ENCODE measurements around the gene GABARAPL1.

The GABARAPL1 gene

DNA sequence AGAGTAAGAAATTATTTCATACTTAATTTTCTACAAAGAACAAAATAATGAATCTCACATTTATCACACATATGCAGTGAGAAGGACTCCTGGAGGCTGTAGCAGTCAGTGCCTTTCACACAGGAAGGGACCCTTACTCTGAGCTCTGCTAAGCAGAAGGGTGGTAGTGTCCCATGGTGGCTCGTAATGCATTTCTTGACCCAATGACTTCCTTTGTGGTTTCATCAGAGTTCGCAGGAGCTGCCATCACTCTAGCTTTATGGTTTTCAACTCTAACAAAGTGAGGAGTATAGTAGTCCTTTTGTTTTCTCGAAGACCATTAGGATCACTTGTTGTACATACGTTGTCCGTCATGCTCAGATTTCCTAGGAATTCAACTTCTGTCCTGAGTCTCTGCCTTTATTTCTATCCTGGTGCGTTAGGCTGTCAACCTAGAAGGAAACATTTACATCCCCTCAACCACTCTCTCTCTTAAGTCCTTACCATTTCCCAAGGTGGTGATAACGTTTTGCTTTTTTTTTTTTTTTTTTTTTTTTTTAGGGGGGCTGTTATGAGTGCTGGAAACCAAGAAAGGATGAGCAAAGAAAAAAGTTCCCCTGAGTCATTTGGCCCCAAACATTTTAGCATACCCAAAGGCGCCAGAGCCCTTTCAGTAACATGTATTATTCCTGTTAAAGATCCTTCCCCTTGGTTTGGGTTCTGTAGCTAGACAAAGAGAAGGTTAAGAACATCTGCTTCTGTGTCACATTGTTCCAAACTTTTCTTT lies 37.2 kb downstream of the GABARAPL1 start:
- no peak for TF ChIP-seq FOXP2 (optimal IDR thresholded peaks at IDR 0.05; ENCODE audit: borderline replicate concordance, extremely low read depth, extremely low read length, insufficient read depth)
- no peak for TF ChIP-seq TAF1 (IDR thresholded peaks at IDR 0.05; ENCODE audit: borderline replicate concordance, insufficient read depth, low read length)
- no peak for TF ChIP-seq SIN3A (IDR thresholded peaks at IDR 0.05; ENCODE audit: borderline replicate concordance, insufficient read depth, low read length)

DNA sequence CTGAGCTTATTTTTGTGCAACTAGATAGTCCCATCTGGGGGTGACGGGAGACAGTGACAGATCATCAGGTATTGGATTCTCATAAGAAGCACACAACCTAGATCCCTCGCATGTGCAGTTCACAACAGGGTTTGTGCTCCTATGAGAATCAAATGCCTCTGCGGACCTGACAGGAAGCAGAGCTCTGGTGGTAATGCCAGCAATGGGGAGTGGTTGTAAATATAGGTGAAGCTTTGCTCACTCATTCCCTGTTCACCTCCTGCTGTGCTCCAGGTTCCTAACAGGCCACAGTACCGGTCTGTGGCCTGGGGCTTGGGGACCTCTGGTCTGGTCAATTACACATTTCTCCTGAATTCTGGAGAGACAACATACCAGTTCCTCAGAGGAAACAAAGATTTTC lies 39.0 kb downstream of the GABARAPL1 start:
- TF ChIP-seq FOXP2 (optimal IDR thresholded peaks at IDR 0.05; ENCODE audit: borderline replicate concordance, extremely low read depth, extremely low read length, insufficient read depth) (no peak), POLR2AphosphoS5 (IDR thresholded peaks at IDR 0.05; ENCODE audit: low read depth, low read length) (no peak), SIN3A (IDR thresholded peaks at IDR 0.05; ENCODE audit: borderline replicate concordance, insufficient read depth, low read length) (no peak)
- TF ChIP-seq, protein P1, sequence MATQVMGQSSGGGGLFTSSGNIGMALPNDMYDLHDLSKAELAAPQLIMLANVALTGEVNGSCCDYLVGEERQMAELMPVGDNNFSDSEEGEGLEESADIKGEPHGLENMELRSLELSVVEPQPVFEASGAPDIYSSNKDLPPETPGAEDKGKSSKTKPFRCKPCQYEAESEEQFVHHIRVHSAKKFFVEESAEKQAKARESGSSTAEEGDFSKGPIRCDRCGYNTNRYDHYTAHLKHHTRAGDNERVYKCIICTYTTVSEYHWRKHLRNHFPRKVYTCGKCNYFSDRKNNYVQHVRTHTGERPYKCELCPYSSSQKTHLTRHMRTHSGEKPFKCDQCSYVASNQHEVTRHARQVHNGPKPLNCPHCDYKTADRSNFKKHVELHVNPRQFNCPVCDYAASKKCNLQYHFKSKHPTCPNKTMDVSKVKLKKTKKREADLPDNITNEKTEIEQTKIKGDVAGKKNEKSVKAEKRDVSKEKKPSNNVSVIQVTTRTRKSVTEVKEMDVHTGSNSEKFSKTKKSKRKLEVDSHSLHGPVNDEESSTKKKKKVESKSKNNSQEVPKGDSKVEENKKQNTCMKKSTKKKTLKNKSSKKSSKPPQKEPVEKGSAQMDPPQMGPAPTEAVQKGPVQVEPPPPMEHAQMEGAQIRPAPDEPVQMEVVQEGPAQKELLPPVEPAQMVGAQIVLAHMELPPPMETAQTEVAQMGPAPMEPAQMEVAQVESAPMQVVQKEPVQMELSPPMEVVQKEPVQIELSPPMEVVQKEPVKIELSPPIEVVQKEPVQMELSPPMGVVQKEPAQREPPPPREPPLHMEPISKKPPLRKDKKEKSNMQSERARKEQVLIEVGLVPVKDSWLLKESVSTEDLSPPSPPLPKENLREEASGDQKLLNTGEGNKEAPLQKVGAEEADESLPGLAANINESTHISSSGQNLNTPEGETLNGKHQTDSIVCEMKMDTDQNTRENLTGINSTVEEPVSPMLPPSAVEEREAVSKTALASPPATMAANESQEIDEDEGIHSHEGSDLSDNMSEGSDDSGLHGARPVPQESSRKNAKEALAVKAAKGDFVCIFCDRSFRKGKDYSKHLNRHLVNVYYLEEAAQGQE (IDR thresholded peaks at IDR 0.05; ENCODE audit: insufficient read depth in 1 of 2, low read depth in 2 of 2, low read length in 2 of 2): no peak

DNA sequence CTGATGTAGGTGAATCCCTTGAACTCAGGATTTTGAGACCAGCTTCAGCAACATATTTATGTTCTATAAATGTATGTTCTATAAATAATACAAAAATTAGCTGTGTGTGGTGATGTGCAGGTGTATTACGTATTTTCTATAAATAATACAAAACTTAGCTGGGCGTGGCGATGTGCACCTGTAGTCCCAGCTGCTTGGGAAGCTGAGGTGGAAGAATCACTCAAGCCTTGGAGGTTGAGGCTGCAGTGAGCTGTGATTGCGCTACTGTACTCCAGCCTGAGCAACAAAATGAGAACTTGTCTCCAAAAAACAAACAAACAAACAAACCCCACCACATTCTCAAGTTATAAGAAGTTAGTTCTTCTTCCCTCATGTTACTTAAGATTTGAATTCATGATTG lies 39.5 kb downstream of the GABARAPL1 start:
- no peak for TF ChIP-seq TAF1 (IDR thresholded peaks at IDR 0.05; ENCODE audit: borderline replicate concordance, insufficient read depth, low read length)
- TF ChIP-seq FOXP2 (optimal IDR thresholded peaks at IDR 0.05; ENCODE audit: borderline replicate concordance, extremely low read depth, extremely low read length, insufficient read depth): no peak
- TF ChIP-seq, protein P1 (IDR thresholded peaks at IDR 0.05; ENCODE audit: insufficient read depth in 1 of 2, low read depth in 2 of 2, low read length in 2 of 2): no peak
- TF ChIP-seq SIN3A (IDR thresholded peaks at IDR 0.05; ENCODE audit: borderline replicate concordance, insufficient read depth, low read length): no peak
- no peak for TF ChIP-seq POLR2AphosphoS5 (IDR thresholded peaks at IDR 0.05; ENCODE audit: low read depth, low read length)

DNA sequence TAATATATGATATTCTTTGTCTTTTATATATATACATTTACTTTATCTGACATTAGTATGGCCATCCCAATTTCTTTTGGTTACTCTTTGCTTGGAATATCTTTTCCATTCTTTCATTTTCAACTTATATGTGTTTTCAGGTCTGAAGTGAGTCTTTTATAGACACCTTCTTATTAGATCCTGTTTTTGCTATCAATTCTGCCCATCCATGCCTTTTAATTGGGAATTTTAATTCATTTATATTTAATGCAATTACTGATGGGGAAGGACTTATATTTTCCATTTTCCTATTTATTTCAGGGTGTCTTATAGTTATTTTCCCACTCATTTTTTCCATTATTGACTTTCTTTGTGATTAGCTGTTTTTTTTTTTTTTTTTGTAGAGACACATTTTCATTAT lies 43.4 kb downstream of the GABARAPL1 start:
- no peak for TF ChIP-seq TAF1 (IDR thresholded peaks at IDR 0.05; ENCODE audit: borderline replicate concordance, insufficient read depth, low read length)
- TF ChIP-seq SIN3A (IDR thresholded peaks at IDR 0.05; ENCODE audit: borderline replicate concordance, insufficient read depth, low read length): no peak
- no peak for TF ChIP-seq POLR2AphosphoS5 (IDR thresholded peaks at IDR 0.05; ENCODE audit: low read depth, low read length)
- TF ChIP-seq FOXP2 (optimal IDR thresholded peaks at IDR 0.05; ENCODE audit: borderline replicate concordance, extremely low read depth, extremely low read length, insufficient read depth): no peak
- TF ChIP-seq, protein P1 (IDR thresholded peaks at IDR 0.05; ENCODE audit: insufficient read depth in 1 of 2, low read depth in 2 of 2, low read length in 2 of 2): no peak

DNA sequence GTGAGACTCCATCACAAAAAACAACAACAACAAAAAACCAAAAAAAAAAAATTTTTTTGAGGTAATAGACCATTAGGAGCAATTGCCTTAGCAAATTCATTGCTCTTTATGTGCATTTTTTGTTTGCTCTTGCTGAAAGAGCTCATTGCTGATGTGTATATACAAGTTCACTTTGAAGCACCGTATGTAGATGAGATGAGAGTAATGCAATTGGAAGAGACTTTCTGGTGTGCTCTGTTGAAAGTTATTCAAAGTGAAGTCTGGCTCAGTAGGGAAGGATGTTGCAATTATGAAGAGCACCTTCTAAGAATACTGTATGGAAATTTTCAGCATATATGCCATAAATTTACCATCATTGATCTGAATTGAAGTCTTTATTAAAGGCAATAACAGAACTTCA lies 48.2 kb downstream of the GABARAPL1 start:
- TF ChIP-seq TAF1 (IDR thresholded peaks at IDR 0.05; ENCODE audit: borderline replicate concordance, insufficient read depth, low read length) (no peak), SIN3A (IDR thresholded peaks at IDR 0.05; ENCODE audit: borderline replicate concordance, insufficient read depth, low read length) (no peak), POLR2AphosphoS5 (IDR thresholded peaks at IDR 0.05; ENCODE audit: low read depth, low read length) (no peak), FOXP2 (optimal IDR thresholded peaks at IDR 0.05; ENCODE audit: borderline replicate concordance, extremely low read depth, extremely low read length, insufficient read depth) (no peak)
- TF ChIP-seq, protein P1 (IDR thresholded peaks at IDR 0.05; ENCODE audit: insufficient read depth in 1 of 2, low read depth in 2 of 2, low read length in 2 of 2): no peak

All from PFSK-1 (cell line).